K562 (cell line): ENCODE data around the gene CLDN5.

Experiments used
- CCAR2 ChIP-seq: fragments of 200-400 bp; formaldehyde crosslinking; IDR thresholded peaks from 2 replicates; pipeline ENCODE4 v1.6.1; 2017; ENCODE audit warnings: mild to moderate bottlenecking, low read depth, low read length
- MAZ ChIP-seq, 2 experiments: fragments of 450-650 bp in 1 of 2; sonication (generic) in 1 of 2; formaldehyde crosslinking; IDR thresholded peaks in 1 of 2; conservative IDR thresholded peaks in 1 of 2; 2 replicates each; pipeline versions ENCODE4 v1.4.0 to v1.5.0; 2020; ENCODE audit warnings: mild to moderate bottlenecking in 1 of 2, missing genetic modification reagents in 1 of 2
- MYBL2 ChIP-seq, 2 experiments: fragments of 450-650 bp in 1 of 2; sonication (generic) in 1 of 2; formaldehyde crosslinking in 1 of 2; IDR thresholded peaks; 2 replicates each; pipeline versions ENCODE4 v1.6.1 to v1.8.1; 2017 to 2022; ENCODE audit warnings: borderline replicate concordance in 1 of 2, inconsistent platforms in 1 of 2, low read depth in 1 of 2, mild to moderate bottlenecking in 1 of 2, missing genetic modification reagents in 1 of 2, moderate library complexity in 1 of 2
- RAD21 ChIP-seq, 2 experiments: fragments of 250-450 bp in 1 of 2; fragments of 450-650 bp in 1 of 2; sonication (Bioruptor Pico) in 1 of 2; formaldehyde crosslinking in 1 of 2; IDR thresholded peaks in 1 of 2; conservative IDR thresholded peaks in 1 of 2; 2 replicates each; pipeline versions ENCODE4 v1.4.0 to v1.8.0; 2020 to 2022; ENCODE audit warnings: mild to moderate bottlenecking in 2 of 2, moderate library complexity in 1 of 2
- SRSF9 ChIP-seq: fragments of 200-400 bp; formaldehyde crosslinking; IDR thresholded peaks from 2 replicates; pipeline ENCODE4 v1.6.1; 2017; ENCODE audit warnings: low read depth, low read length, borderline replicate concordance
- ZBTB5 ChIP-seq: fragments of 450-650 bp; IDR thresholded peaks from 2 replicates; pipeline ENCODE4 v1.6.1; 2017; ENCODE audit warnings: antibody characterized with exemption

- no peak for TF ChIP-seq SRSF9
- TF ChIP-seq MYBL2 (IDR thresholded peaks at IDR 0.05; ENCODE audit: low read depth), result no peak
- TF ChIP-seq MYBL2 (CRISPR knock-in tag; IDR thresholded peaks at IDR 0.05; ENCODE audit: borderline replicate concordance), result no peak
- no peak for TF ChIP-seq CCAR2
- TF ChIP-seq ZBTB5, result no peak
- TF ChIP-seq RAD21 (CRISPR knock-in tag; conservative IDR thresholded peaks at IDR 0.05 in 1 of 2, IDR thresholded peaks at IDR 0.05 in 1 of 2), result no peak
- TF ChIP-seq MAZ (CRISPR knock-in tag; conservative IDR thresholded peaks at IDR 0.05 in 1 of 2, IDR thresholded peaks at IDR 0.05 in 1 of 2), result no peak
These were observed 35.7 kb upstream of the CLDN5 start for GRCh38 chr22:19559956-19560355.
